Trophoblast cell (in vitro differentiated cells and primary cell): ENCODE measurements around the gene CLEC18A.

Experiments
- DNase-seq, 2 donors: peaks; one replicate each; pipeline ENCODE4 v3.0.0-alpha.2; 2016
- H2AFZ ChIP-seq: 2 replicates; pipeline ENCODE4 v1.6.1; 2013; ENCODE audit warnings: low read length, moderate library complexity, mild to moderate bottlenecking; ENCODE audit not compliant: insufficient read depth, poor library complexity
- H2AK5ac ChIP-seq: 2 replicates; pipeline ENCODE4 v1.6.1; 2013; ENCODE audit warnings: mild to moderate bottlenecking, low read length
- H2BK120ac ChIP-seq: 2 replicates; pipeline ENCODE4 v1.6.1; 2013; ENCODE audit warnings: low read length, mild to moderate bottlenecking, moderate library complexity; ENCODE audit not compliant: insufficient read depth, poor library complexity
- H2BK12ac ChIP-seq: 2 replicates; pipeline ENCODE4 v1.6.1; 2013; ENCODE audit warnings: mild to moderate bottlenecking, low read length, moderate library complexity
- H2BK5ac ChIP-seq: 2 replicates; pipeline ENCODE4 v1.6.1; 2013; ENCODE audit warnings: low read length, low read depth, moderate library complexity, mild to moderate bottlenecking; ENCODE audit not compliant: poor library complexity
- H3K14ac ChIP-seq: 2 replicates; pipeline ENCODE4 v1.6.1; 2013; ENCODE audit warnings: mild to moderate bottlenecking, low read length
- H3K18ac ChIP-seq: 2 replicates; pipeline ENCODE4 v1.6.1; 2013; ENCODE audit warnings: mild to moderate bottlenecking, low read length
- H3K23ac ChIP-seq: 2 replicates; pipeline ENCODE4 v1.6.1; 2013; ENCODE audit warnings: low read length
- H3K27ac ChIP-seq: 2 replicates; pipeline ENCODE4 v1.5.1; 2013; ENCODE audit warnings: low read depth, mild to moderate bottlenecking, inconsistent platforms, low read length, moderate library complexity
- H3K27me3 ChIP-seq: 2 replicates; pipeline ENCODE4 v1.6.1; 2013; ENCODE audit warnings: inconsistent platforms, mild to moderate bottlenecking, low read length, moderate library complexity; ENCODE audit not compliant: insufficient read depth
- H3K36me3 ChIP-seq, 2 experiments: 1 replicate in 1 of 2; 2 replicates in 1 of 2; pipeline ENCODE4 v1.6.1; 2013; ENCODE audit warnings: low read length in 2 of 2, mild to moderate bottlenecking in 2 of 2, moderate library complexity in 1 of 2; ENCODE audit not compliant: insufficient read depth in 2 of 2, control insufficient read depth in 1 of 2
- H3K4ac ChIP-seq: 2 replicates; pipeline ENCODE4 v1.6.1; 2013; ENCODE audit warnings: low read depth, mild to moderate bottlenecking, low read length, moderate library complexity
- H3K4me1 ChIP-seq, 2 experiments: 1 replicate in 1 of 2; 2 replicates in 1 of 2; pipeline ENCODE4 v1.6.1; 2013; ENCODE audit warnings: low read length in 2 of 2, mild to moderate bottlenecking in 2 of 2, moderate library complexity in 1 of 2; ENCODE audit not compliant: insufficient read depth in 2 of 2, control insufficient read depth in 1 of 2
- H3K4me2 ChIP-seq: 2 replicates; pipeline ENCODE4 v1.6.1; 2013; ENCODE audit warnings: inconsistent platforms, mild to moderate bottlenecking, low read length, moderate library complexity
- H3K4me3 ChIP-seq: 2 replicates; pipeline ENCODE4 v1.5.1; 2013; ENCODE audit warnings: mild to moderate bottlenecking, low read depth, low read length, inconsistent platforms
- H3K79me1 ChIP-seq: one replicate; pipeline ENCODE4 v1.6.1; 2013; ENCODE audit warnings: low read length
- H3K79me2 ChIP-seq: 2 replicates; pipeline ENCODE4 v1.6.1; 2013; ENCODE audit warnings: low read length, mild to moderate bottlenecking; ENCODE audit not compliant: control insufficient read depth, insufficient read depth, poor library complexity
- H3K9ac ChIP-seq: 2 replicates; pipeline ENCODE4 v1.6.1; 2013; ENCODE audit warnings: mild to moderate bottlenecking, low read length
- H3K9me3 ChIP-seq: 2 replicates; pipeline ENCODE4 v1.6.1; 2013; ENCODE audit warnings: low read depth, mild to moderate bottlenecking, control low read depth, inconsistent platforms, low read length; ENCODE audit not compliant: insufficient read depth
- H4K12ac ChIP-seq: 2 replicates; pipeline ENCODE4 v1.6.1; 2013; ENCODE audit warnings: low read depth, mild to moderate bottlenecking, low read length, moderate library complexity
- H4K8ac ChIP-seq: 2 replicates; pipeline ENCODE4 v1.6.1; 2013; ENCODE audit warnings: low read depth, mild to moderate bottlenecking, low read length, moderate library complexity
- H4K91ac ChIP-seq: one replicate; pipeline ENCODE4 v1.6.1; 2013; ENCODE audit warnings: low read depth, mild to moderate bottlenecking, low read length, moderate library complexity
- WGBS: extraction: QIAGEN DNeasy Blood & Tissue Kit; methylation state at CpG from one replicate; pipeline ENCODE4 v1.1.7; 2013; ENCODE audit warnings: missing lambda C conversion rate; ENCODE audit not compliant: insufficient read length, insufficient coverage; ENCODE audit errors: extremely low coverage; 5-methylcytosine and 5-hydroxymethylcytosine counted together

CLEC18A gene

DNA sequence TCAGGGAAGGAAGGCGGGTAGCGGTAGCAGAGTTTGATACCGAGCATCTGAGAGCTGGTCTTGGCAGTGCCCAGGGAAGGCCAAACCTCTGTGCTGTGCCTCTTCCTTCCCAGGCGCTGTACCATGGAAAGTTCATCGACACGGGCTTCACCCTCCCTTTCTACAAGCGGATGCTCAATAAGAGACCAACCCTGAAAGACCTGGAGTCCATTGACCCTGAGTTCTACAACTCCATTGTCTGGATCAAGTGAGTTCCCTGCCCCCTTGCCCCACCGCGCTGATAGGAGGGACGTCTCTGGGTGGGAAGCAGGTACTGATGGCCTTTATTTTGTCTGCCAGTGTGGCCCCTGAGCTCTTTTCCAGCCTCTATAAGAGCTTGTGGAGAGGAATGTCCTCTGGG is 15.4 kb upstream of the CLEC18A start:
- peaks cover 46 to 70% of the 10 kb centered on the region in 2 experiments for H3K36me3 ChIP-seq
- no peak overlapping the region for H4K8ac ChIP-seq
- H3K23ac ChIP-seq: no peak overlapping the region
- no peaks in the 10 kb centered on the region for H3K79me2 ChIP-seq
- H2AK5ac ChIP-seq: no peak overlapping the region
- no peak overlapping the region for H4K91ac ChIP-seq
- no CpG with 5 or more reads among the region's 10 CpGs for WGBS
- H3K27ac ChIP-seq: no peak overlapping the region
- H3K4me1 ChIP-seq: no peaks in the 10 kb centered on the region
- no peak overlapping the region for H3K9ac ChIP-seq
- H3K27me3 ChIP-seq: no peaks in the 10 kb centered on the region
- H2BK12ac ChIP-seq: no peak overlapping the region
- H3K14ac ChIP-seq: no peak overlapping the region
- no peaks in the 10 kb centered on the region for H3K79me1 ChIP-seq
- H3K9me3 ChIP-seq: no peaks in the 10 kb centered on the region
- H2BK5ac ChIP-seq: no peak overlapping the region
- no peak overlapping the region for H3K4me2 ChIP-seq
- no peak overlapping the region for H3K4ac ChIP-seq
- H2BK120ac ChIP-seq: no peak overlapping the region
- H3K18ac ChIP-seq: no peak overlapping the region
- no peak overlapping the region for H2AFZ ChIP-seq
- H4K12ac ChIP-seq: no peak overlapping the region
- no peak for DNase-seq
- H3K4me3 ChIP-seq: no peak overlapping the region

- DNase-seq: no peak
- Histone ChIP-seq H3K9me3 (no peaks in the 10 kb centered on the region), H2AFZ (no peak overlapping the region), H3K4me2 (no peak overlapping the region), H3K23ac (no peak overlapping the region), H3K36me3 (peaks cover 48 to 70% of the 10 kb centered on the region in 2 experiments), H3K27me3 (no peaks in the 10 kb centered on the region), H4K91ac (no peak overlapping the region), H3K4me3 (no peak overlapping the region), H4K8ac (no peak overlapping the region), H3K79me1 (no peaks in the 10 kb centered on the region), H2AK5ac (no peak overlapping the region), H2BK12ac (no peak overlapping the region), H3K9ac (no peak overlapping the region), H3K14ac (no peak overlapping the region), H3K4ac (no peak overlapping the region), H2BK120ac (no peak overlapping the region), H3K27ac (no peak overlapping the region), H3K4me1 (no peaks in the 10 kb centered on the region), H3K79me2 (no peaks in the 10 kb centered on the region), H3K18ac (no peak overlapping the region), H4K12ac (no peak overlapping the region), H2BK5ac (no peak overlapping the region)
- no CpG with 5 or more reads among the region's 16 CpGs for WGBS
These were observed 14.9 kb upstream of the CLEC18A start for GRCh38 chr16:69936252-69936651.

GRCh38 chr16:69936751-69937211 is 14.4 kb upstream of the CLEC18A start:
- Histone ChIP-seq H4K8ac (no peak overlapping the region), H3K23ac (no peak overlapping the region), H2BK120ac (no peak overlapping the region), H3K27ac (no peak overlapping the region), H2BK5ac (no peak overlapping the region), H3K4ac (no peak overlapping the region), H3K79me2 (no peaks in the 10 kb centered on the region), H3K36me3 (peaks cover 45 to 65% of the 10 kb centered on the region in 2 experiments), H4K91ac (no peak overlapping the region), H3K4me1 (no peaks in the 10 kb centered on the region), H2AFZ (no peak overlapping the region), H3K14ac (no peak overlapping the region), H3K9me3 (no peaks in the 10 kb centered on the region), H3K4me2 (no peak overlapping the region), H2BK12ac (no peak overlapping the region), H3K79me1 (no peaks in the 10 kb centered on the region), H3K27me3 (no peaks in the 10 kb centered on the region), H3K4me3 (no peak overlapping the region), H3K9ac (no peak overlapping the region), H3K18ac (no peak overlapping the region), H2AK5ac (no peak overlapping the region), H4K12ac (no peak overlapping the region)
- no CpG with 5 or more reads among the region's 21 CpGs for WGBS
- no peak for DNase-seq

- Histone ChIP-seq H3K14ac (no peak overlapping the region), H3K4me3 (no peak overlapping the region), H3K27ac (no peak overlapping the region), H3K4me1 (peaks cover 0 to under 1% of the 10 kb centered on the region in 2 experiments), H3K36me3 (peaks cover 40 to 61% of the 10 kb centered on the region in 2 experiments), H3K4me2 (no peak overlapping the region), H3K23ac (no peak overlapping the region), H3K79me2 (no peaks in the 10 kb centered on the region), H3K18ac (no peak overlapping the region), H3K9me3 (no peaks in the 10 kb centered on the region), H3K4ac (no peak overlapping the region), H2BK5ac (no peak overlapping the region), H2BK12ac (no peak overlapping the region), H3K9ac (no peak overlapping the region), H4K8ac (no peak overlapping the region), H2AK5ac (no peak overlapping the region), H2AFZ (no peak overlapping the region), H3K79me1 (no peaks in the 10 kb centered on the region), H4K12ac (no peak overlapping the region), H3K27me3 (no peaks in the 10 kb centered on the region), H4K91ac (no peak overlapping the region), H2BK120ac (no peak overlapping the region)
- DNase-seq: peak; percentile 21 to 56
- WGBS: no CpG with 5 or more reads among the region's 16 CpGs
These were observed 13.6 kb upstream of the CLEC18A start for GRCh38 chr16:69937465-69937951.
